H1 (cell line): ENCODE measurements around the gene HMGN3. TPM values are rescaled to one million over a fixed set of nuclear protein-coding genes. Genes with fewer than 3 reads are reported as not detected.

ENCODE experiments used
- CTCF ChIA-PET: fragments of 300-600 bp; sonication (Branson Sonifier 250); formaldehyde crosslinking; loops from one replicate; lab custom pipeline; 2021; ENCODE audit not compliant: partially characterized antibody; lab: Charles Lee
- POLR2A ChIA-PET: fragments of 300-600 bp; sonication (Branson Sonifier 250); formaldehyde crosslinking; loops from one replicate; lab custom pipeline; 2021; ENCODE audit warnings: inconsistent platforms; ENCODE audit not compliant: partially characterized antibody; lab: Charles Lee
- DNase-seq, 2 experiments: peaks; one replicate each; pipeline versions ENCODE4 v3.0.0 to v3.0.0-alpha.2; 2010 to 2022; ENCODE audit warnings: low spot score in 2 of 2, low read depth in 1 of 2, mixed read lengths in 1 of 2
- FAIRE-seq: peaks from 2 replicates; lab custom pipeline; 2011; peaks lifted over from hg19 to GRCh38; lab: Jason Lieb, UNC
- H2AFZ ChIP-seq: 2 replicates; pipeline ENCODE4 v1.8.1; 2012; ENCODE audit warnings: low read length, inconsistent platforms
- H2AK5ac ChIP-seq: 2 replicates; pipeline ENCODE4 v1.6.1; 2013; ENCODE audit warnings: low read depth, low read length
- H2BK120ac ChIP-seq: replicated peaks from 2 replicates; pipeline ENCODE3; 2013; ENCODE audit warnings: low read depth, low read length, inconsistent platforms
- H2BK12ac ChIP-seq: 2 replicates; pipeline ENCODE4 v1.6.1; 2013; ENCODE audit warnings: low read depth, low read length
- H2BK15ac ChIP-seq: 2 replicates; pipeline ENCODE4 v1.6.1; 2013; ENCODE audit warnings: low read length
- H2BK20ac ChIP-seq: 2 replicates; pipeline ENCODE4 v1.6.1; 2013; ENCODE audit warnings: low read length
- H2BK5ac ChIP-seq: 2 replicates; pipeline ENCODE4 v1.6.1; 2013; ENCODE audit warnings: low read depth, low read length
- H3K14ac ChIP-seq: 2 replicates; pipeline ENCODE4 v1.6.1; 2013; ENCODE audit warnings: inconsistent platforms; ENCODE audit not compliant: insufficient read length
- H3K18ac ChIP-seq: 2 replicates; pipeline ENCODE4 v1.6.1; 2013; ENCODE audit warnings: low read length; ENCODE audit errors: extremely low read depth
- H3K23ac ChIP-seq: 2 replicates; pipeline ENCODE4 v1.6.1; 2013; ENCODE audit warnings: inconsistent platforms; ENCODE audit not compliant: insufficient read length
- H3K23me2 ChIP-seq: 2 replicates; pipeline ENCODE4 v1.6.1; 2013; ENCODE audit warnings: low read depth, low read length
- H3K27ac ChIP-seq: 2 replicates; pipeline ENCODE4 v1.6.1; 2011; ENCODE audit warnings: low read depth, low read length, inconsistent platforms
- H3K27me3 ChIP-seq, 4 experiments: replicated peaks in 1 of 4; 1 replicate in 1 of 4; 2 replicates in 3 of 4; pipeline versions ENCODE4 v1.6.1 to v1.8.1; 2011 to 2013; ENCODE audit warnings: low read length in 3 of 4, mild to moderate bottlenecking in 3 of 4, inconsistent platforms in 2 of 4, mixed read lengths in 2 of 4, moderate library complexity in 1 of 4; ENCODE audit not compliant: control insufficient read depth in 3 of 4, insufficient read depth in 3 of 4; ENCODE audit errors: extremely low read depth in 1 of 4
- H3K36me3 ChIP-seq, 4 experiments: 2 replicates each; pipeline versions ENCODE4 v1.6.1 to v1.8.1; 2011 to 2013; ENCODE audit warnings: mild to moderate bottlenecking in 4 of 4, low read length in 3 of 4, moderate library complexity in 2 of 4, control low read depth in 1 of 4, inconsistent platforms in 1 of 4; ENCODE audit not compliant: insufficient read depth in 4 of 4, control insufficient read depth in 2 of 4
- H3K4ac ChIP-seq: replicated peaks from 2 replicates; pipeline ENCODE3; 2013; ENCODE audit warnings: low read length, low read depth, mixed read lengths, inconsistent platforms; ENCODE audit not compliant: insufficient read length
- H3K4me1 ChIP-seq, 4 experiments: replicated peaks in 1 of 4; 1 replicate in 1 of 4; 2 replicates in 3 of 4; pipeline versions ENCODE4 v1.6.1 to v1.8.1; 2011 to 2013; ENCODE audit warnings: low read length in 3 of 4, inconsistent platforms in 2 of 4, mixed read lengths in 1 of 4; ENCODE audit not compliant: insufficient read depth in 4 of 4, control insufficient read depth in 3 of 4
- H3K4me2 ChIP-seq, 2 experiments: 2 replicates each; pipeline versions ENCODE4 v1.6.1 to v1.8.1; 2011 to 2013; ENCODE audit warnings: low read depth in 2 of 2, low read length in 2 of 2, control low read depth in 1 of 2, inconsistent platforms in 1 of 2, mild to moderate bottlenecking in 1 of 2; ENCODE audit not compliant: insufficient read depth in 1 of 2
- H3K4me3 ChIP-seq, 4 experiments: fragments of 200-600, 300-600 bp in 1 of 4; sonication (generic), shearing (Covaris generic), sonication (Bioruptor Twin) in 1 of 4; 2 replicates each; pipeline versions ENCODE4 v1.5.1 to v1.8.1; 2011 to 2016; ENCODE audit warnings: low read length in 4 of 4, low read depth in 3 of 4, control low read depth in 2 of 4, inconsistent platforms in 2 of 4, mild to moderate bottlenecking in 2 of 4, mixed read lengths in 1 of 4, moderate library complexity in 1 of 4; ENCODE audit not compliant: insufficient read depth in 2 of 4; ENCODE audit errors: extremely low read depth in 1 of 4
- H3K56ac ChIP-seq: replicated peaks from 2 replicates; pipeline ENCODE3; 2013; ENCODE audit warnings: low read depth, mild to moderate bottlenecking, mixed read lengths, low read length, inconsistent platforms; ENCODE audit not compliant: insufficient read length
- H3K79me1 ChIP-seq: 2 replicates; pipeline ENCODE4 v1.6.1; 2013; ENCODE audit warnings: low read depth, low read length, control low read depth
- H3K79me2 ChIP-seq, 2 experiments: 2 replicates each; pipeline versions ENCODE4 v1.6.1 to v1.8.1; 2012 to 2013; ENCODE audit warnings: low read length in 2 of 2, mild to moderate bottlenecking in 2 of 2, inconsistent platforms in 1 of 2; ENCODE audit not compliant: insufficient read depth in 2 of 2, control insufficient read depth in 1 of 2
- H3K9ac ChIP-seq, 4 experiments: replicated peaks in 1 of 4; 1 replicate in 1 of 4; 2 replicates in 3 of 4; pipeline versions ENCODE4 v1.6.1 to v1.8.1; 2011 to 2013; ENCODE audit warnings: low read depth in 3 of 4, low read length in 3 of 4, control low read depth in 2 of 4, mild to moderate bottlenecking in 2 of 4, moderate library complexity in 2 of 4, inconsistent platforms in 1 of 4; ENCODE audit errors: extremely low read depth in 1 of 4
- H3K9me3 ChIP-seq, 2 experiments: 2 replicates each; pipeline versions ENCODE4 v1.6.1 to v1.8.1; 2012 to 2013; ENCODE audit warnings: mild to moderate bottlenecking in 2 of 2, moderate library complexity in 2 of 2, control low read depth in 1 of 2, inconsistent platforms in 1 of 2, low read depth in 1 of 2, low read length in 1 of 2, mixed read lengths in 1 of 2; ENCODE audit not compliant: insufficient read depth in 2 of 2
- H4K20me1 ChIP-seq, 2 experiments: replicated peaks in 1 of 2; 2 replicates each; pipeline versions ENCODE3 to v1.8.1; 2011 to 2013; ENCODE audit warnings: inconsistent platforms in 2 of 2, low read length in 2 of 2, mild to moderate bottlenecking in 1 of 2; ENCODE audit not compliant: insufficient read depth in 2 of 2, control insufficient read depth in 1 of 2
- H4K5ac ChIP-seq: 2 replicates; pipeline ENCODE4 v1.6.1; 2013; ENCODE audit warnings: low read length, low read depth, mixed read lengths, inconsistent platforms; ENCODE audit not compliant: insufficient read length
- H4K8ac ChIP-seq: 2 replicates; pipeline ENCODE4 v1.8.0; 2013; ENCODE audit warnings: mild to moderate bottlenecking, moderate library complexity, low read length, inconsistent platforms; ENCODE audit not compliant: insufficient read depth; ENCODE audit errors: extremely low read depth
- H4K91ac ChIP-seq: replicated peaks from 2 replicates; pipeline ENCODE3; 2013; ENCODE audit warnings: low read length, mixed read lengths, inconsistent platforms; ENCODE audit not compliant: insufficient read length
- CHD2 ChIP-seq: IDR thresholded peaks from 2 replicates; pipeline ENCODE4 v1.6.1; 2012; ENCODE audit warnings: low read length, improper control_type of control experiment
- POU5F1 ChIP-seq: IDR thresholded peaks from 2 replicates; pipeline ENCODE4 v1.6.1; 2011; ENCODE audit warnings: low read depth, mild to moderate bottlenecking, low read length, moderate library complexity
- TBP ChIP-seq: IDR thresholded peaks from 2 replicates; pipeline ENCODE4 v1.6.1; 2011; ENCODE audit warnings: low read depth, low read length, improper control_type of control experiment
- WGBS, 2 experiments: shearing (Covaris generic) in 1 of 2; methylation state at CpG; one replicate each; pipeline versions ENCODE4 v1.1.6 to v1.1.7; 2013 to 2015; ENCODE audit warnings: low lambda C conversion rate in 2 of 2, mixed read lengths in 2 of 2, inconsistent platforms in 1 of 2, low coverage in 1 of 2, missing lambda C conversion rate in 1 of 2; ENCODE audit not compliant: insufficient replicate concordance in 2 of 2, insufficient coverage in 1 of 2, insufficient read length in 1 of 2; ENCODE audit errors: extremely low coverage in 1 of 2, missing lambda C conversion rate in 1 of 2; 5-methylcytosine and 5-hydroxymethylcytosine counted together
- polyA plus RNA-seq, 7 experiments: library from polyadenylated mRNA; depleted of rRNA in 3 of 7; stranded (reverse) in 5 of 7; unstranded in 2 of 7; fragments of >200 nt in 5 of 7; fragments of 200-250 nt in 2 of 7; gene quantifications; 1 replicate in 5 of 7; 2 replicates in 1 of 7; 4 replicates in 1 of 7; pipeline versions ENCODE4 v1.2.1 to v1.2.3, GENCODE V29; 2011 to 2013; ENCODE audit warnings: missing spikeins in 2 of 7, mixed read lengths in 2 of 7
- total RNA-seq: library from RNA; stranded (reverse); fragmentation: NEBNext Ultra II Directional; extraction: Animal tissue kit (Norgen Biotek cat#: 25700); gene quantifications from 2 replicates; pipeline ENCODE4 v1.2.1, GENCODE V29; 2021

The HMGN3 gene
- total and polyA plus RNA-seq, 2 of the 8 experiments (the other 6 are each of a cell fraction or from before 2014, with no cell fraction given) = 84.4 to 167 TPM

DNA sequence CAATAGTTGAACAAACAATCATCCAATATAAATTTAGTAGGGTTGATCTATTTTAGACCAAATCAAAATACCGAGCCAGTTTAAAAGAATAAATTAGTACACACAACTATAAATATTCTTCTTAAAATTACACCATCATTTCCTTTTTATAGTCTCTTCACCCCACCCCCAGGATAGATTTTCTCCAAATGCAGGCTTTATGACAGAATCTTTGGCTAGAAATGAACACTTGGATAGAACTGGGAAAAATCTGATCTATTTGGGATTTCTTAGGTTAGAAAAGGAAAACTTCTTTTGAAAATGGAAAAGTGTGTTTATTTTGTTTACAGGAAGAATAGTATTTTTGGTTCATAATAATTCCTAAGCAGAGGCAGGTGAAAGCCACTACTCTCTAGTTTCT lies 74.6 kb downstream of the HMGN3 start:
- no peaks in the 10 kb centered on the region for H3K79me2 ChIP-seq
- ChIA-PET POLR2A (no interaction called here), CTCF (no interaction called here)
- no peak overlapping the region for H3K14ac ChIP-seq
- no peaks in the 10 kb centered on the region for H4K20me1 ChIP-seq
- no peak for DNase-seq
- WGBS, 2 experiments = 92% methylated on average over 1 of the region's 1 CpG; no CpG with 5 or more reads in 1 of the 2 experiments
- H4K5ac ChIP-seq = no peak overlapping the region
- no peak overlapping the region for H2AFZ ChIP-seq
- H3K4me3 ChIP-seq = no peak overlapping the region
- H2BK5ac ChIP-seq = no peak overlapping the region
- no peak overlapping the region for H3K27ac ChIP-seq
- H4K91ac ChIP-seq = no peak overlapping the region
- H3K56ac ChIP-seq = no peak overlapping the region
- no peaks in the 10 kb centered on the region for H3K9me3 ChIP-seq
- H3K9ac ChIP-seq = no peak overlapping the region
- no peaks in the 10 kb centered on the region for H3K79me1 ChIP-seq
- no peak overlapping the region for H2AK5ac ChIP-seq
- H3K23me2 ChIP-seq = no peaks in the 10 kb centered on the region
- H2BK12ac ChIP-seq = no peak overlapping the region
- no peak overlapping the region for H4K8ac ChIP-seq
- no peak overlapping the region for H2BK15ac ChIP-seq
- H3K4me2 ChIP-seq = no peak overlapping the region
- no peak for FAIRE-seq
- H3K27me3 ChIP-seq = no peaks in the 10 kb centered on the region
- H3K23ac ChIP-seq = no peak overlapping the region
- no peak overlapping the region for H2BK120ac ChIP-seq
- H3K4ac ChIP-seq = no peak overlapping the region
- H3K18ac ChIP-seq = no peak overlapping the region
- no peaks in the 10 kb centered on the region; a peak in 1 of 7 replicates for H3K4me1 ChIP-seq
- no peak overlapping the region for H2BK20ac ChIP-seq
- no peaks in the 10 kb centered on the region for H3K36me3 ChIP-seq
- TF ChIP-seq TBP = no peak
- no peak for TF ChIP-seq CHD2
- TF ChIP-seq POU5F1 = no peak
